ENCODE measurements around the gene SPP2. TPM values are rescaled to one million over a fixed set of nuclear protein-coding genes. Genes with fewer than 3 reads are reported as not detected.

SPP2 gene
- total and polyA plus RNA-seq, 2 donors (not counting 1 experiment from before 2014, with no cell fraction given) = not detected

DNA sequence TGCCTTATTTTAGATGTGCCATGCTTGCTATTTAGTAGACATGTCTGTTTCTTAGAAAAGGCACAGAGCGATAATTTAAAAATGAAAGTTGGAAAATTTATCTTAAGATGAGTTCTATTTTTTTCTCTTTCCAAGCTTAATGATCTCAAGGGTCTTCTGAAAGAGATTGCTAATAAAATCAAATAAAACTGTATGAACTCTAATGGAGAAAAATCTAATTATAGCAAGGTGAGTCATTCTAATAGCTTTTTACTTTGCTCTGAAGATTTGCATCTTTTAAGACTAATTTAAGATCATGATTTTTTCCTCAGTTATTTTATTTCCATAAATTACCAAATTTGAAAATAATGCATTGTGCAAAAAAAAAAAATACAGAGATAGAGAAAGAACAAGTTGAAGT lies 36.1 kb upstream of the SPP2 start:
- Histone ChIP-seq H3K4me1 (ENCODE audit: control insufficient read depth, extremely low read depth, insufficient read depth, low read length) (no peaks in the 10 kb centered on the region), H3K27ac (ENCODE audit: insufficient read depth, low read length) (no peak overlapping the region), H3K36me3 (ENCODE audit: control insufficient read depth, insufficient read depth, low read length) (no peaks in the 10 kb centered on the region), H3K79me2 (ENCODE audit: control insufficient read depth, insufficient read depth, low read length) (no peaks in the 10 kb centered on the region), H3K4me2 (ENCODE audit: extremely low read depth, insufficient read depth, low read length) (no peak overlapping the region), H3K9me3 (ENCODE audit: control insufficient read depth, insufficient read depth, low read depth, low read length) (no peaks in the 10 kb centered on the region), H2AFZ (ENCODE audit: low read length) (no peak overlapping the region), H3K27me3 (ENCODE audit: control insufficient read depth, insufficient read depth, low read length) (peaks cover 3% of the 10 kb centered on the region), H3K4me3 (replicated peaks in 1 of 4; ENCODE audit: control extremely low read depth in 1 of 4, insufficient read depth in 1 of 4, low read depth in 3 of 4, low read length in 4 of 4) (no peak overlapping the region), H4K20me1 (ENCODE audit: control insufficient read depth, extremely low read depth, insufficient read depth, low read length) (no peaks in the 10 kb centered on the region), H3K9ac (ENCODE audit: insufficient read depth, low read length) (no peak overlapping the region)
- DNase-seq (ENCODE audit: low read depth in 2 of 2) = no peak
- no peak for TF ChIP-seq EZH2 (IDR thresholded peaks at IDR 0.05; ENCODE audit: low read length, missing control alignments)
- TF ChIP-seq, protein P1, sequence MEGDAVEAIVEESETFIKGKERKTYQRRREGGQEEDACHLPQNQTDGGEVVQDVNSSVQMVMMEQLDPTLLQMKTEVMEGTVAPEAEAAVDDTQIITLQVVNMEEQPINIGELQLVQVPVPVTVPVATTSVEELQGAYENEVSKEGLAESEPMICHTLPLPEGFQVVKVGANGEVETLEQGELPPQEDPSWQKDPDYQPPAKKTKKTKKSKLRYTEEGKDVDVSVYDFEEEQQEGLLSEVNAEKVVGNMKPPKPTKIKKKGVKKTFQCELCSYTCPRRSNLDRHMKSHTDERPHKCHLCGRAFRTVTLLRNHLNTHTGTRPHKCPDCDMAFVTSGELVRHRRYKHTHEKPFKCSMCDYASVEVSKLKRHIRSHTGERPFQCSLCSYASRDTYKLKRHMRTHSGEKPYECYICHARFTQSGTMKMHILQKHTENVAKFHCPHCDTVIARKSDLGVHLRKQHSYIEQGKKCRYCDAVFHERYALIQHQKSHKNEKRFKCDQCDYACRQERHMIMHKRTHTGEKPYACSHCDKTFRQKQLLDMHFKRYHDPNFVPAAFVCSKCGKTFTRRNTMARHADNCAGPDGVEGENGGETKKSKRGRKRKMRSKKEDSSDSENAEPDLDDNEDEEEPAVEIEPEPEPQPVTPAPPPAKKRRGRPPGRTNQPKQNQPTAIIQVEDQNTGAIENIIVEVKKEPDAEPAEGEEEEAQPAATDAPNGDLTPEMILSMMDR (conservative IDR thresholded peaks at IDR 0.05 in 1 of 2, IDR thresholded peaks at IDR 0.05 in 1 of 2; ENCODE audit: low read depth in 1 of 2, low read length in 2 of 2) = no peak

DNA sequence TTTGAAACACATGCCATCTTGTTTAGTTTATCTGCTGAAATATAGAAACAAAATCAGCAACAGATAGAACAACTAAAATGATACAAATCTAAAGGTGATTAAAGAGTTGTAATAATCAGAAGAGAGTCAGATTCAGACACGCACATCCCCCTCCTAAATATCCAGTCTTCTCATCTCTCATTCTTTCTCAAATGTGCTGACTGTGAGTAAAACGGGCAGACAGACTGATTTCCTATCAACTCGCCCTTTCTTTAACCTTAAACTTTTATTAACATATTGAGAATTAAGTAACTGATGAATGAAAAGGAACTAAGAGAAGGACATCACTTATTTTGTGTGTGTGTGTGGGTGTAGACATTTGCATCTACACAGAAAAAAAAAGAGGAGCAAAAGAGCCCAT lies 34.6 kb upstream of the SPP2 start:
- Histone ChIP-seq H3K4me1 (ENCODE audit: control insufficient read depth, extremely low read depth, insufficient read depth, low read length) (no peaks in the 10 kb centered on the region), H3K27ac (ENCODE audit: insufficient read depth, low read length) (no peak overlapping the region), H3K9me3 (ENCODE audit: control insufficient read depth, insufficient read depth, low read depth, low read length) (no peaks in the 10 kb centered on the region), H3K36me3 (ENCODE audit: control insufficient read depth, insufficient read depth, low read length) (no peaks in the 10 kb centered on the region), H3K4me3 (replicated peaks in 1 of 4; ENCODE audit: control extremely low read depth in 1 of 4, insufficient read depth in 1 of 4, low read depth in 3 of 4, low read length in 4 of 4) (no peak overlapping the region), H3K27me3 (ENCODE audit: control insufficient read depth, insufficient read depth, low read length) (peaks cover 3% of the 10 kb centered on the region), H3K9ac (ENCODE audit: insufficient read depth, low read length) (no peak overlapping the region), H3K4me2 (ENCODE audit: extremely low read depth, insufficient read depth, low read length) (no peak overlapping the region), H2AFZ (ENCODE audit: low read length) (no peak overlapping the region), H4K20me1 (ENCODE audit: control insufficient read depth, extremely low read depth, insufficient read depth, low read length) (no peaks in the 10 kb centered on the region), H3K79me2 (ENCODE audit: control insufficient read depth, insufficient read depth, low read length) (no peaks in the 10 kb centered on the region)
- DNase-seq (ENCODE audit: low read depth in 2 of 2) = no peak
- TF ChIP-seq, protein P1 (conservative IDR thresholded peaks at IDR 0.05 in 1 of 2, IDR thresholded peaks at IDR 0.05 in 1 of 2; ENCODE audit: low read depth in 1 of 2, low read length in 2 of 2) = no peak
- no peak for TF ChIP-seq EZH2 (IDR thresholded peaks at IDR 0.05; ENCODE audit: low read length, missing control alignments)

DNA sequence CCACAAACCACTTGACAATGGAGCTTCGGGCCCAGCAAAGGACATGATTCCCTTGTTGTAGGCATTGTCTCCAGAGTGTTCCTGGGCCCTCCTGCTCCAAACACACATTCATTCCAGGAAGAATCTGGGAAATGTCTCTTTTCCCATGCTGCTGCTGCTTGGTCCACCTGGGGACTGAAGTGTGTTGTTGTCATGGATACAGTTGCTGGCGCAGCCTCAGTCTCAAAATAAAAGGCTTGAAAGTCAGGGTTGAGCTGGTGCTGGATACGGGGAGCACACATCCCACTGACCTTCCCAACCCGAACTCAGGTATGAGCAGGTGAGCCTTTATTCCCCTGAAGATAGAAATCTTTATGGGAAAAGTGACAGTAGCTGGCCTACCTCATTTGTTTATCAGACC lies 30.6 kb upstream of the SPP2 start:
- H3K79me2 ChIP-seq (ENCODE audit: control insufficient read depth, insufficient read depth, low read length) = no peaks in the 10 kb centered on the region

More for the DNA sequence above, 30.6 kb upstream of the SPP2 start:
- H3K27ac ChIP-seq (ENCODE audit: insufficient read depth, low read length) = no peak overlapping the region
- peaks cover 3% of the 10 kb centered on the region for H3K27me3 ChIP-seq (ENCODE audit: control insufficient read depth, insufficient read depth, low read length)
- no peak overlapping the region for H3K4me2 ChIP-seq (ENCODE audit: extremely low read depth, insufficient read depth, low read length)
- TF ChIP-seq, protein P1 (conservative IDR thresholded peaks at IDR 0.05 in 1 of 2, IDR thresholded peaks at IDR 0.05 in 1 of 2; ENCODE audit: low read depth in 1 of 2, low read length in 2 of 2) = no peak
- TF ChIP-seq EZH2 (IDR thresholded peaks at IDR 0.05; ENCODE audit: low read length, missing control alignments) = no peak
- H4K20me1 ChIP-seq (ENCODE audit: control insufficient read depth, extremely low read depth, insufficient read depth, low read length) = no peaks in the 10 kb centered on the region
- H3K4me3 ChIP-seq (replicated peaks in 1 of 4; ENCODE audit: control extremely low read depth in 1 of 4, insufficient read depth in 1 of 4, low read depth in 3 of 4, low read length in 4 of 4) = no peak overlapping the region
- H2AFZ ChIP-seq (ENCODE audit: low read length) = no peak overlapping the region
- no peaks in the 10 kb centered on the region for H3K4me1 ChIP-seq (ENCODE audit: control insufficient read depth, extremely low read depth, insufficient read depth, low read length)
- H3K9me3 ChIP-seq (ENCODE audit: control insufficient read depth, insufficient read depth, low read depth, low read length) = no peaks in the 10 kb centered on the region
- no peaks in the 10 kb centered on the region for H3K36me3 ChIP-seq (ENCODE audit: control insufficient read depth, insufficient read depth, low read length)
- H3K9ac ChIP-seq (ENCODE audit: insufficient read depth, low read length) = no peak overlapping the region
- DNase-seq (ENCODE audit: low read depth in 2 of 2) = no peak

All from fibroblast of lung (primary cell).